ENCODE data around the gene DLGAP4. TPM values are rescaled to one million over a fixed set of nuclear protein-coding genes. Genes with fewer than 3 reads are reported as not detected.

The DLGAP4 gene
- total and polyA plus RNA-seq, 4 donors, result 17.8 to 121 (median 70.7) TPM

DNA sequence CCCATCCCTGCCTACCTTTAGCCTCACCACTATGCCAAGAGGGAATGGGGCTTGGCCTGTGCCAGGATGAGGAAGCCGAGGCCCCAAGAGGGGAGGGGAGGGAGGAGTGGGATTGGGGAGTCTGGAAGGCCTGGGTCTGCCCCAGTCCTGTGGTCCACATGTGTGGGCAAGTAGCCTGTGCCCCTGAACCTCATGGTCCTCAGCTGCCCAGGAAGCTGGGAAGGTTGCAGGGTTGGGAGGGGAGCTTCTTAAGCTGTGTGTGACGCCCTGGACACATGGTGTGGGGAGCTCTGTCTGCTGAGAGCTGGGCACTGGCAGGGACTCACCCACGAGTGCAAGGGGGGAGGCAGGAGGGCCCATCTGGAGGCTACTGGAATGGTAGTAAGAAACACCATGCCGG lies 31.7 kb downstream of the DLGAP4 start:
- H3K4me1 ChIP-seq (ENCODE audit: control insufficient read depth, insufficient read depth, low read length), result peaks cover 54% of the 10 kb centered on the region
- no peaks in the 10 kb centered on the region for H3K9me3 ChIP-seq (ENCODE audit: control insufficient read depth, insufficient read depth, low read length)
- H3K4me3 ChIP-seq (ENCODE audit: low read depth, low read length), result no peak overlapping the region
- WGBS (ENCODE audit: insufficient coverage), result 61% methylated on average over 3 of the region's 4 CpGs
- H3K36me3 ChIP-seq (ENCODE audit: control insufficient read depth, insufficient read depth, low read length), result peaks cover 13% of the 10 kb centered on the region
- DNase-seq (ENCODE audit: low read depth in 4 of 6, low spot score in 6 of 6), result no peak
- H3K27ac ChIP-seq (ENCODE audit: low read depth, low read length), result no peak overlapping the region
- H3K27me3 ChIP-seq (ENCODE audit: control insufficient read depth, insufficient read depth, low read length), result peaks cover 2% of the 10 kb centered on the region

DNA sequence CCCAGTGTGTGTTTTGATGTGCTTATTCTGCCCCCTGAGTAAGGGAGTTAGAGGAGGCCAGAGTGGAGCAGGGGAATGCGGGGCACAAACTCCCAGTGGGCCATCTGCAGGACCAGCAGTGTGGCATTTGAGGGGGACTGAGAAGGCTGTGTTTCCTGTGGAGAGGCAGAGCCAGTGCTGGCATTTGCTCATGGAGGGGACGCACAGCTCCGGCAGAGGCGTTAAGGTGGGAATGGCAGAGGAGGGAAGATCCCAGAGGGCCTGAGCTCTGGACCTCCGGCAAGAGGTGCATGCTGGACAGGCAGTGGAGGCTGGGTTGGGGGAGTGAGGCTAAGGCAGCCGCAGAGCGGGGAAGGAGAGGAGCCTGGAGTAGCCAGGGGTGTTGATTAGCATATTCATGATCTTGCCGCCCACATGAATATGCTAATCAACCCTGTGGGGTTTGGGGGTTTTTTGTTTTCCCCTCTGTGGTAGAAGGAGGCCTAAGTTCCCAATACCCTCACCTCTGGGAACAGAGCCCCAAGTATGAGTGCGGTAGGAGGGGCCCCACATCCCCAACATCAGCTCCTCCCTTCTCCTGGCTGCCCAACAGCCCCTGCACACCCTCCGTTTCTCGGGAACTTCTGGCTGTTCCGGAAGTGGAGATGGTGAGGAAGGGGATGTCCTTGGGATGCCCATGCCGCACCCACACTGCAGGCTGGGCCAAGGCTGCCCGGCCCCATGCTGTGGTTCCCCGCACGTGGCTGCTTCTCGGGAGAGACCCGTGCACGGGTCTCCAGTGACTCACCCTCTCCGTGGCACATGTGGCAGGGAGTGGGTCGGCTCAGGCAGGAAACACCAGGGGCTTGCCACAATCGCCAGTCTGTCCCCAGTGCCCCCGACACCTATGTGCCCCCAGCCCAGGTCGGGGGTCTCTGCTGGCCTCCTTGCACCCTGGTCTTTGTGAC lies 33.8 kb downstream of the DLGAP4 start:
- Histone ChIP-seq H3K36me3 (ENCODE audit: control insufficient read depth, insufficient read depth, low read length) (peaks cover 19% of the 10 kb centered on the region), H3K4me1 (ENCODE audit: control insufficient read depth, insufficient read depth, low read length) (peaks cover 34% of the 10 kb centered on the region), H3K4me3 (ENCODE audit: low read depth, low read length) (no peak overlapping the region), H3K9me3 (ENCODE audit: control insufficient read depth, insufficient read depth, low read length) (no peaks in the 10 kb centered on the region), H3K27me3 (ENCODE audit: control insufficient read depth, insufficient read depth, low read length) (no peaks in the 10 kb centered on the region), H3K27ac (ENCODE audit: low read depth, low read length) (no peak overlapping the region)
- 35% methylated on average over 20 of the region's 24 CpGs for WGBS (ENCODE audit: insufficient coverage)
- no peak for DNase-seq (ENCODE audit: low read depth in 4 of 6, low spot score in 6 of 6)

DNA sequence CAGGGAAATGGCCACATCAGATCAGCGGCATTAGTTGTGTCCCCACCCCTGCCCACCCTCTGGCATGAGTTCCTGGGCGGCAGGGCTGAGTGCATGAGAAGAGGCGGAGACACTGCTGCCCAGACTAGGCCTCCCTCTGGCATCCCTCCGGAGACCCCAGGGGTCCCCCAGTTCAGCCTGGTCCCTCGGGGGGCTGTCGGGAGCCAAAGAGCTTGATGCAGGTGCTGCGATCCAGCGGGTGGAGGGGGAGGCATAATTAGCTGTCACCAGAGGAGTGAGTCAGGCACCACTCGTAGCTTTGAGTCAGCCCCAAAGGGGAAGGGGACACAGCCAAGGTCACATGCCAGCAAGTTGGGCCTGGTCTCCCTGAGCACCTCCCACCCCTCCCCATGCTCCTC lies 34.5 kb downstream of the DLGAP4 start:
- H3K4me1 ChIP-seq (ENCODE audit: control insufficient read depth, insufficient read depth, low read length), result peaks cover 27% of the 10 kb centered on the region
- H3K9me3 ChIP-seq (ENCODE audit: control insufficient read depth, insufficient read depth, low read length), result no peaks in the 10 kb centered on the region
- H3K27me3 ChIP-seq (ENCODE audit: control insufficient read depth, insufficient read depth, low read length), result no peaks in the 10 kb centered on the region
- 50% methylated on average over 9 of the region's 9 CpGs for WGBS (ENCODE audit: insufficient coverage)
- H3K27ac ChIP-seq (ENCODE audit: low read depth, low read length), result no peak overlapping the region
- no peak for DNase-seq (ENCODE audit: low read depth in 4 of 6, low spot score in 6 of 6)
- H3K36me3 ChIP-seq (ENCODE audit: control insufficient read depth, insufficient read depth, low read length), result peaks cover 19% of the 10 kb centered on the region
- no peak overlapping the region for H3K4me3 ChIP-seq (ENCODE audit: low read depth, low read length)

DNA sequence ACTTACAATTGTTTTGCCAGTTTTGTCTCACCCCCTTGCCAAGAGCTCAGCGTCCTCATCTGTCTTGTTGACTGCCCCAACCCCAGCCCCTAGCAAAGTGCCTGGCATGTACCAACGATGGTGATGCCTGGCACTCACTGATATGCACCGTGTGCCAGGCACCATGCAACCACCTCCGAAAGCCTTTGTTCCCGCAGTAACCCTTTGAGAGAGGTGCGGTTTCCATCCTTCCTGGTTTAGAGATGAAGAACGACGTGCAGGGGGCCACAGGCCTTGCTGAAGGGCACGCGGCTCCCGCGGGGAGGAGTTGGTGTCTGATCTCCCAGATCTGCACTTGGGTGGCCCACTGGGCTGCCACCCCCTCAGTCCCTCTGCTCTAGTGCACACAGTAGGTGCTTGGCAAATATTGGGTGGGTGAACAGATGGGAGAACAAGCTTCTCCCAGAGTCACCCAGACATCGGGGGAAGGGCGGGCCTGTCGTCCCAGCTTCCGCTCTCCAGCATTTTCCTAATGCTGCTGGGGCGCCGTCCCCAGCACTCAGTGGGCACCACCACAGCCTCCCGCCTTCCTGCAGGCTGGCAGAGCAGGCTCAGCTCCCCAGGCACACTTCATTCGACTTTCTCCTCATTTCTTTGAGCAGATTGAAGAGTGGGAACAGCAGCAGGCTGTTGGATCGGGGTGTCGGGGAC lies 35.3 kb downstream of the DLGAP4 start:
- H3K27me3 ChIP-seq (ENCODE audit: control insufficient read depth, insufficient read depth, low read length), result no peaks in the 10 kb centered on the region

DNA sequence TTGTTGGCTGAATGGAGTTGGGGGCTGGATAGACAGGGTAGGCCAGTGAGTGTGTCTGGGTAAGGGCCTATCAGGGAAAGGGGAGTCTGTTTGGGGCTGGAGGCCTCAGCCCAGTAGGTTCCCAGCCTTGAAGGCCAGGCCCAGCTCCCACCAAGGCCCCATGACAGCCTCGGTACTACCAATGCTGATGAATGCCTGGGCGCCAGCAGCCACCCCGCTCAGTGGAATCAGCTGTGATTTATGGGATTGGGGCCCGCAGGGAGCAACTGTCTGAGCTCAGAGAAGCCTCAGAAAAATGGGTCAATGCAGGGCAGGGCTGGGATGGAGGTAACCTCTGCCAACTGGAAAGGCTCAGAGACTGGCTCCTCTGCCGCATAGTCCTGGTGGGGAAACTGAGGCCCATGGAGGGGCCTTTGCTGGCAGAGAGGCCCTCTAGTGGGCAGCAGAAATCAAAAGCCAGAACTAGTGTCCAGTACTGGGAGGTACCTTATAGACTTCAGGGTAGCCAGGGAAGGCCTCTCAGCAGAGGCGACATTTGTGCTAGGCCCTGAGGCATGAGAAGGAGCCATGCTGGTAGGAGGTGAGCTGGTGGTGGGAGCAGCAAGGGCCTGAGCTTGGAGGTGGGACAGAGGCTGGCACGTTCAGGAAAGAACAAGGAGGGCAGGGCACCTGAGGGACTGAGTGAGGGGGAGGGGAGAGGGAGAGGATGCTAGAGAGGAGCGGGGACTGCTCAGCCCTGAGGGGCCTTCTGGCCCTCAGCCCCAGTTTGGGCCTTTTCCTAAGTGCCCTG lies 36.4 kb downstream of the DLGAP4 start:
- DNase-seq (ENCODE audit: low read depth in 4 of 6, low spot score in 6 of 6), result no peak
- H3K4me3 ChIP-seq (ENCODE audit: low read depth, low read length), result no peak overlapping the region
- no peaks in the 10 kb centered on the region for H3K27me3 ChIP-seq (ENCODE audit: control insufficient read depth, insufficient read depth, low read length)
- no peaks in the 10 kb centered on the region for H3K9me3 ChIP-seq (ENCODE audit: control insufficient read depth, insufficient read depth, low read length)
- peaks cover 14% of the 10 kb centered on the region for H3K4me1 ChIP-seq (ENCODE audit: control insufficient read depth, insufficient read depth, low read length)
- H3K36me3 ChIP-seq (ENCODE audit: control insufficient read depth, insufficient read depth, low read length), result peaks cover 19% of the 10 kb centered on the region
- no peak overlapping the region for H3K27ac ChIP-seq (ENCODE audit: low read depth, low read length)
- 58% methylated on average over 7 of the region's 8 CpGs for WGBS (ENCODE audit: insufficient coverage)

More for the DNA sequence above, 35.3 kb downstream of the DLGAP4 start:
- Histone ChIP-seq H3K9me3 (ENCODE audit: control insufficient read depth, insufficient read depth, low read length) (no peaks in the 10 kb centered on the region), H3K27ac (ENCODE audit: low read depth, low read length) (no peak overlapping the region), H3K36me3 (ENCODE audit: control insufficient read depth, insufficient read depth, low read length) (peaks cover 19% of the 10 kb centered on the region), H3K4me3 (ENCODE audit: low read depth, low read length) (no peak overlapping the region), H3K4me1 (ENCODE audit: control insufficient read depth, insufficient read depth, low read length) (peaks cover 22% of the 10 kb centered on the region)
- DNase-seq (ENCODE audit: low read depth in 4 of 6, low spot score in 6 of 6), result no peak
- WGBS (ENCODE audit: insufficient coverage), result 79% methylated on average over 18 of the region's 22 CpGs

DNA sequence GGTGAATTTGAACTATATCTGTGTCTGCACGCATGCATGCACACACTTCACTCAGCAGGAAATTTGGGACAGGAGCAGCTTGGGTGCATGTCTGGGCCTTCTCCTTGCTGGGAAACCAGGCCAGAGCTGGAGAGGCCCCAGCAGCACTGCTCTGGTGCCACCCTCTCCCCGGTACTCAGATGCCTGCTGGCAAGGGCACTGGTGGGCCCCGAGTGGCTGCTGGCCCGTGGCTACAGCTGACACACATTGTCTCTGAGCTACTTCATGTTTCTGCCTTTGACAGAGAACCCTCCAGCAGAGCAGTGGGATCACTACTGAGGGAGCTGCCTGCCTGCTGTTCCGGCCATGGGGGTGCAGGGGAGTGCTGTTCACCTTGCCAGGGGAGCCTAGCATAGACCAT lies 37.5 kb downstream of the DLGAP4 start:
- H3K36me3 ChIP-seq (ENCODE audit: control insufficient read depth, insufficient read depth, low read length), result peaks cover 19% of the 10 kb centered on the region
- no peak overlapping the region for H3K27ac ChIP-seq (ENCODE audit: low read depth, low read length)
- WGBS (ENCODE audit: insufficient coverage), result 76% methylated on average over 4 of the region's 5 CpGs
- no peak overlapping the region for H3K4me3 ChIP-seq (ENCODE audit: low read depth, low read length)
- no peaks in the 10 kb centered on the region for H3K9me3 ChIP-seq (ENCODE audit: control insufficient read depth, insufficient read depth, low read length)
- H3K27me3 ChIP-seq (ENCODE audit: control insufficient read depth, insufficient read depth, low read length), result no peaks in the 10 kb centered on the region
- H3K4me1 ChIP-seq (ENCODE audit: control insufficient read depth, insufficient read depth, low read length), result peaks cover 10% of the 10 kb centered on the region
- DNase-seq (ENCODE audit: low read depth in 4 of 6, low spot score in 6 of 6), result no peak

DNA sequence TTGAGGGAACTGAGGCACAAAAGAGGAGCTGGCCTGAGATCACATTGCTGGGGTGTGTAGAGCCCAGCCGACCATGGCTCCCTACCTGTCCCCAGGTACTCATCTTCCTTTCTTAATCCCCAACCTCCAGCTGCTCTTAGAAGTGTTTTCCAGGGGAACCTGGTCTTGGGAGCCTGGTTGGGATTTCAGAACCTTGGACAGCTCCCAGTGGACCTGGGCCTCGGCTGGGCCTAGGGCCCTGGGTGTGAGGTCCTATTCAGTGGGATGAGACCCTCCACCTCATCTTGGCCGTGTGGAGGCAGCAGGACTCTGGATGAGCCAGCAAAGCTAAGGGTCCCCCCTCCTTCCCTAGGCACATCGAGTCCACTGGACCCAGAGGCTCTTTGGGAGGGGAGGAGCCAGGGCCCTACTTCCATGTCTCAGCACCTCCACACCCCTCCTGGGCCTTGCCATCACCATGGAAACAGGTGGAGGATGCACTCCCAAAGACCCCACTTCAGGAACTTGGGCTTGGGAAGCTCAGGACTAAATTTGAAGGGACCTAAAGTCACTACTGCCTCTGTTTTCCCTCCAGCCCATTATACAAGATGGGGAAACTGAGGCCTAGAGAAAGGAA lies 38.5 kb downstream of the DLGAP4 start:
- no peaks in the 10 kb centered on the region for H3K9me3 ChIP-seq (ENCODE audit: control insufficient read depth, insufficient read depth, low read length)
- peaks cover 6% of the 10 kb centered on the region for H3K4me1 ChIP-seq (ENCODE audit: control insufficient read depth, insufficient read depth, low read length)
- no peak overlapping the region for H3K4me3 ChIP-seq (ENCODE audit: low read depth, low read length)
- 16% methylated on average over 3 of the region's 4 CpGs for WGBS (ENCODE audit: insufficient coverage)
- DNase-seq (ENCODE audit: low read depth in 4 of 6, low spot score in 6 of 6), result peak in 2 of 6 donors; percentile 18 to 63
- H3K27ac ChIP-seq (ENCODE audit: low read depth, low read length), result no peak overlapping the region
- H3K27me3 ChIP-seq (ENCODE audit: control insufficient read depth, insufficient read depth, low read length), result no peaks in the 10 kb centered on the region
- peaks cover 19% of the 10 kb centered on the region for H3K36me3 ChIP-seq (ENCODE audit: control insufficient read depth, insufficient read depth, low read length)

DNA sequence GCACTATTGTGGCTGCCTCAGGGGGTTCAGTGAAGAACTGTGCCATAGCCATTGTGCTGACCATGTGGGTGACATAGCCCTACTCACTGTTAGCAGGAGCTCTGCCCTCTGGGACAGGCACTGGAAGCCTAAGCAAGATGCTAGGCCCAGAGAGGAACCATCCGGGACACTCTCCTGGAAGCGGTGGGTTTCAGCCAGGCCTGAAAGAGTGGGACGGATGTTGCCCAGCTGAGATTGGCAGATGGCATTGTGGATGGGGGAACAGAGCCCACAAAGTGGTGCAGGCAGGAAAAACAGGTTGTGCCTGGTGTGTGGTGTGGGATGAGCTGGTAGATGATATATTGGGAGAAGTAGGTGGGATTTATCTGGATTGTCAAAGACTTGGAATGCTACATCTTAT lies 40.1 kb downstream of the DLGAP4 start:
- no peak overlapping the region for H3K27ac ChIP-seq (ENCODE audit: low read depth, low read length)
- WGBS (ENCODE audit: insufficient coverage), result 86% methylated on average over 3 of the region's 3 CpGs

More for the DNA sequence above, 40.1 kb downstream of the DLGAP4 start:
- no peak for DNase-seq (ENCODE audit: low read depth in 4 of 6, low spot score in 6 of 6)
- H3K36me3 ChIP-seq (ENCODE audit: control insufficient read depth, insufficient read depth, low read length), result peaks cover 21% of the 10 kb centered on the region
- H3K4me3 ChIP-seq (ENCODE audit: low read depth, low read length), result no peak overlapping the region
- H3K27me3 ChIP-seq (ENCODE audit: control insufficient read depth, insufficient read depth, low read length), result no peaks in the 10 kb centered on the region
- no peaks in the 10 kb centered on the region for H3K9me3 ChIP-seq (ENCODE audit: control insufficient read depth, insufficient read depth, low read length)
- no peaks in the 10 kb centered on the region for H3K4me1 ChIP-seq (ENCODE audit: control insufficient read depth, insufficient read depth, low read length)
